Posterior cingulate gyrus (tissue), 11 donors: Measurements from ENCODE around the gene ARMH1.
"Not testable (repeated sequence)": the region's sequence is repeated elsewhere in the genome, so short reads cannot be mapped to it uniquely, and the experiment has no call there.

ENCODE experiments used
- DNase-seq, 10 donors: peaks; one replicate each; pipeline versions ENCODE4 v3.0.0 to v3.0.0-alpha.2; 2020 to 2021; ENCODE audit warnings: mixed read lengths in 3 of 10
- intact Hi-C: fragments of 100-400 bp; cut with DNase I; formaldehyde crosslinking; loops from one replicate; pipeline ENCODE4 v1.15.1; 2023

ARMH1 gene

DNA sequence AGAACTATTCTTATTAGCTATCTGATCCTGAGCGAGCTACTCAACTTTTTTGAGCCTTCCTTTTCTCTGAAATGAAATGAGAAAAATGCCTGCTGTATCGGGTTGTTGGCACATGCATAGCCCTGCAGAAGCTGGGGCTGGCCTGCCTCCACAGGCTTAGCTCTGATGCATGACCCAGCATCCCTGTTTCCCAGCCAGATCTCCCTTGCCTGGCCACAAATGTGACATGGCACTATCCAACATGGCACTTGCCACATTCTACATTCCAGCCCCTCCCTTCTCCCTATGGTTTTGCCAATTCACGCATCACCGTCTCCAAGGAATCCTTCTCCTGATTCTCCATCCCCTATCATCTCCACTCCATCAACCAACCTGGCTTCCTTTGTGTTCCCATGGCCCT lies 42.6 kb downstream of the ARMH1 start:
- intact Hi-C loops: no loop called here
- no peak for DNase-seq

DNA sequence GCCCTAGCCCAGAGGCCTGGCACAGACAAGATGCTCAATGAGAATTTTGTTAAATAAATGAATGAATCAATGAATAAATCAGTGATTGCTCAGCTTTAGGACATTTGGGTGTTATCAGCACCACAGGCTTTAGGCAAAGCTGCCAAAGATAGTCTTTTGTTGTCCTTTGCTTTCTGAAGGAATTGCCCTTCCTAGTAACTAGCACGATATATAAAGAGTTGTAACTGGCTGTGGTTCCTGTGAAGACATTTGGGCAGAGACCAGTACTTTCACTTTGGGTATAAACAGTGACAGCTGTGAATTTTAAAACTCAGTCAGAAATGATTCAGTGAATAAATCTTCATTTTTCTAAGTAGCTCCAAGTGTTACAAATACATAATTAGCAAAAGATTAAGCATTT lies 43.1 kb downstream of the ARMH1 start:
- intact Hi-C loops: no loop called here
- DNase-seq: no peak

GRCh38 chr1:44718091-44718490 lies 43.6 kb downstream of the ARMH1 start:
- intact Hi-C loops: no loop called here
- DNase-seq: no peak

DNA sequence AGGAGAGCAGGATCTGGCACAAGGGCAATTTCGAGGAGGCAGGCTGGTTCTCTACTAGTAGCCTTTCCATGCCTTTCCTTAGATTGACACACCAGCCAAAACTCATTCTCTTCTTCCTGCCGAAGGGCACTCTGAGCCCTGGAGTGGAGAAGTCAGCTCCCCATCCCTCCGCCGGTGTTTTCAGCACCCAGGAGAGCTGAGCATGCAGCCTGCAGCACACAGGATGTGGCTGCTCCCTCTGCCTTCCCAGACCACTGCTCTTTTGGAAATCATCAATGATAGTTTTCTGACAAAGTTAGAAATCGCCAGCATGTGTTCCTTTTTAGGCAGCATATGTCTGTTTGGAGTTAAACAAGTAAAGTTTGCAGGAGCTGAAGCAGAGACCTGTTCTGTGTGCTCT lies 44.8 kb downstream of the ARMH1 start:
- intact Hi-C loops: no loop called here
- DNase-seq: no peak

DNA sequence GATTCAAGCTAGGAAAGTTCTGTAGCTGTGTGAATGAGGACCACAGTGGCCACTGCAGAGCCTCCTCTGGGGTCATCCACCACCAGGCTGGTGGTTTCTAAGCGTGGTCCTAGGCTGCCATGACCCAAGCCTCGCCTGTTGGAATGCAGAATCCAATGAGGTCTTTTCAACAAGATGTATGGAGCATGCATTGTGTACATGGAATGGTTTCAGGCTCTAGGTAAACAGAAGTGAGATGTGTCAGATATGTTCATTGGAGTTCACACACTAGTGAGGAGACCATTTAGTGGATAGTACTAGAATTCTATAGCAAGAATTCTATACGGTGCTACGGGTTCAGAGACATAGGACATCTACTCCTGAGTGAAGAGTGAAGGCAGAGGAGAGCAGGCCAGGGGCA lies 45.8 kb downstream of the ARMH1 start:
- DNase-seq: no peak
- intact Hi-C loops: no loop called here

- intact Hi-C loops: no loop called here
- no peak for DNase-seq
These were observed 47.2 kb downstream of the ARMH1 start for GRCh38 chr1:44721485-44722361.

- DNase-seq: no peak
- intact Hi-C loops: no loop called here
These were observed 48.5 kb downstream of the ARMH1 start for GRCh38 chr1:44723064-44723463.

- no peak for DNase-seq
- intact Hi-C loops: no loop called here
These were observed 49.2 kb downstream of the ARMH1 start for GRCh38 chr1:44723496-44724295.

DNA sequence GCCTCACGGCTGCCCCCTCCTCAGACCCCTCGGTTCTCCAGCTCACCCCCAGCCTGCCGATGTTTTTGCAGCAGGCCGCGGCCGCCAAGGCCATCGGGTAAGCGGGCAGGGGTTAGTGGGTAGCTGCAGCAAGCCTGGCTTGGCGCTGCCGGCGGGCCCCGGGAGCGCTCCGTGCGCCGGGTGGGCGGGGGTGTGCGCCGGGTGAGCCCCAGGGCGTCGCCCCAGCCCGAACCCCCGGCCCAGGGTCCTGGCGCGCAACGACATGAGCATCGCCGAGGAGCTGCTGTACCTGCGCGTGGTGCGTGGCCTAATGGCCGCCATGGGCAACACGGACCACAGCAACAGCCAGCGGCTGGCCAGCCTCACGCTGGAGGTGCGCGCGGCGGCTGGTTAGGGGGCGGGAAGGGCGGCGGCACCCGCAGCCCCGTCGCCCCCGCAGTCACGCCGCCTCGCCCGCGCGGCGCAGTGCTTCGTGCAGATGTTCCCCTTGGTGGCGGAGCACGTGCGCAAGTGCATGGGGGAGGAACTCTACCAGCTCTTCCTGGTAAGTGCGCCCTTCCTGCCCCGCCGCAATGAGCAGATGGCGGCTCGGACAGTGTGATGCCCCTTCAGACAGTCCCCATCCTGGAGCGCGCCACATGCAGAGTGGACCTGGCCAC lies 49.9 kb downstream of the ARMH1 start:
- DNase-seq: no peak
- intact Hi-C loops: no loop called here

GRCh38 chr1:44724955-44725698 lies 50.6 kb downstream of the ARMH1 start:
- intact Hi-C loops: no loop called here
- no peak for DNase-seq

GRCh38 chr1:44730741-44731512 lies 56.4 kb downstream of the ARMH1 start, which contains the start of gene RNU5D-1:
Gene RNU5D-1 (minus strand): TSS chr1:44731170.
- DNase-seq: peak; percentile 84 to 98 (median 94)
- intact Hi-C loops: loop anchor here (1.0 to 10.0 kb wide), 4 partner anchors 8 to 574 kb away; partner anchors contain the start of genes HECTD3, KIF2C and UROD

- intact Hi-C loops: loop anchor here (5.0 to 10.0 kb wide), 3 partner anchors 104 to 571 kb away; partner anchors contain the start of genes HECTD3 and UROD
- no peak for DNase-seq
These were observed 58.9 kb downstream of the ARMH1 start for GRCh38 chr1:44733365-44733764.

- no peak for DNase-seq
- intact Hi-C loops: loop anchor here (5.0 to 10.0 kb wide), 3 partner anchors 104 to 571 kb away; partner anchors contain the start of genes HECTD3 and UROD
These were observed 59.3 kb downstream of the ARMH1 start for GRCh38 chr1:44733784-44734183.

GRCh38 chr1:44735992-44736391 lies 61.5 kb downstream of the ARMH1 start:
- intact Hi-C loops: loop anchor here (10.0 kb wide), 1 partner anchor 569 kb away; no protein-coding TSS in a partner anchor
- DNase-seq: no peak

DNA sequence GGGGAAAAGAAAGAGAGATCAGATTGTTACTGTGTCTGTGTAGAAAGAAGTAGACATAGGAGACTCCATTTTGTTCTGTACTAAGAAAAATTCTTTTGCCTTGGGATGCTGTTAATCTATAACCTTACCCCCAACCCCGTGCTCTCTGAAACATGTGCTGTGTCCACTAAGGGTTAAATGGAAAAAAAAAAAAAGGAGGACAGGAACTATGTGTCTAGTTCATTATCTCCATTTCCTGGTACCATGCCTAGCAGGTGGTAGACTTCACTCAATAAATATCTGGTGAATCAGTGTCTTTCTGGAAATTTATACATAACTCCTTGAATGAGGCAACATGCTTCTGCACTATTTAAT lies 64.4 kb downstream of the ARMH1 start:
- intact Hi-C loops: loop anchor here (1.0 to 10.0 kb wide), 3 partner anchors 8 to 566 kb away; partner anchors contain the start of genes RNU5D-1 and RPS8
- not testable (repeated sequence) for DNase-seq

GRCh38 chr1:44739307-44740178 lies 65.0 kb downstream of the ARMH1 start, which contains the start of gene KIF2C:
Gene KIF2C (plus strand): TSS chr1:44739837. CDS start chr1:44739933, 96 bp downstream.
- peak; percentile 93 to 99 (median 96) for DNase-seq
- intact Hi-C loops: loop anchor here (1.0 to 10.0 kb wide), 3 partner anchors 8 to 565 kb away; partner anchors contain the start of genes RNU5D-1 and RPS8

GRCh38 chr1:44740179-44740617 lies 65.7 kb downstream of the ARMH1 start:
- intact Hi-C loops: no loop called here
- peak in 1 of 10 donors; percentile 0 for DNase-seq

GRCh38 chr1:44743211-44743610 lies 68.7 kb downstream of the ARMH1 start:
- DNase-seq: no peak
- intact Hi-C loops: no loop called here
